Activated naive CD8-positive, alpha-beta T cell (primary cell): ENCODE results near the gene PPP1R3D.

Experiments used
- H3K27ac Mint-ChIP-seq: one replicate; pipeline ENCODE4 v1.8.0; 2021; ENCODE audit warnings: mixed read lengths
- H3K27me3 Mint-ChIP-seq: one replicate; pipeline ENCODE4 v1.8.0; 2021; ENCODE audit warnings: mixed read lengths
- H3K36me3 Mint-ChIP-seq: one replicate; pipeline ENCODE4 v1.8.0; 2021; ENCODE audit warnings: mixed read lengths
- H3K4me1 Mint-ChIP-seq: one replicate; pipeline ENCODE4 v1.8.0; 2021; ENCODE audit warnings: low read depth, mixed read lengths
- H3K4me3 Mint-ChIP-seq: one replicate; pipeline ENCODE4 v1.8.0; 2021; ENCODE audit warnings: mild to moderate bottlenecking, mixed read lengths
- H3K9me3 Mint-ChIP-seq: one replicate; pipeline ENCODE4 v1.8.0; 2021; ENCODE audit warnings: low read depth, mixed read lengths

PPP1R3D gene

DNA sequence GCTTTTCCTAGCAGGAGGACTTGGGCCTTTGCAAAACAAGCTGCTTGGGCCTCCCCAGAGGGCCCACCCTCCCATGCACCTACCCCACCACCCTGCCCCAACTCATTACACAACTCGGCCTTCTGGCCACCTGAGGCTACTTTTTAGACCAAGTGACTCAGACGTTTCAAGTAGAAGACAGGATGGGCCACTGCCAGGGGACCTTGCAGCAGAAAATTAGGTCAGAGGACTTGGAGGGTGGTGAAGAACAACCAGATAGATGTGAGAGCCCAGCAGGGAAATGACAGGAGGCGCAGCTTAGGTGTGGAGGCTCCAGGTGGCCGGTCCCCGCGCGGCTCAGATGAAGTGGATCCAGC, 1.4 kb downstream of the PPP1R3D start:
- no peaks in the 10 kb centered on the region for H3K27me3 Mint-ChIP-seq
- H3K4me1 Mint-ChIP-seq, result peaks cover 47% of the 10 kb centered on the region
- H3K27ac Mint-ChIP-seq, result peak overlapping the region; percentile 59
- no peaks in the 10 kb centered on the region for H3K9me3 Mint-ChIP-seq
- H3K36me3 Mint-ChIP-seq, result no peaks in the 10 kb centered on the region
- H3K4me3 Mint-ChIP-seq, result peak overlapping the region; percentile 84

DNA sequence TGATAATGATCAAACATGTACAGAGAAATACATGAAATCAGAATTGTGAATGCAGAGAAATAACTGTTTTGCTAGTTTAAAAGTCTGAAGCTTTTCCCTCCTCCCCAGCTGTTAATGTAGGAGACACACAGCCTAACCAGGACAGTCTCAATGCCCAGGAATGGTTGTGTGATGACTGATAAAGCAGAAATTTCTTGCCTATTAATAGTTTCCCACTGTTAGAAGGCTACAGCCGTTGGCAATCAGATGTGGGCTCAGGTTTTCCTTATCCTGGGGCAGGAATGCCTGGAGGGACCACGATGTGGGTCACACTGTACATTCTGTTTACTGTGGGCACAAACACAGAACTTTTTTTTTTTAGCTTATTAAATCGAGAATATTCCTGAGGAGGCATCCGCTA, 1.9 kb downstream of the PPP1R3D start:
- no peaks in the 10 kb centered on the region for H3K36me3 Mint-ChIP-seq
- H3K4me1 Mint-ChIP-seq, result peaks cover 47% of the 10 kb centered on the region
- H3K27me3 Mint-ChIP-seq, result no peaks in the 10 kb centered on the region
- peak overlapping the region; percentile 59 for H3K27ac Mint-ChIP-seq
- H3K9me3 Mint-ChIP-seq, result no peaks in the 10 kb centered on the region
- H3K4me3 Mint-ChIP-seq, result peak overlapping the region; percentile 84

DNA sequence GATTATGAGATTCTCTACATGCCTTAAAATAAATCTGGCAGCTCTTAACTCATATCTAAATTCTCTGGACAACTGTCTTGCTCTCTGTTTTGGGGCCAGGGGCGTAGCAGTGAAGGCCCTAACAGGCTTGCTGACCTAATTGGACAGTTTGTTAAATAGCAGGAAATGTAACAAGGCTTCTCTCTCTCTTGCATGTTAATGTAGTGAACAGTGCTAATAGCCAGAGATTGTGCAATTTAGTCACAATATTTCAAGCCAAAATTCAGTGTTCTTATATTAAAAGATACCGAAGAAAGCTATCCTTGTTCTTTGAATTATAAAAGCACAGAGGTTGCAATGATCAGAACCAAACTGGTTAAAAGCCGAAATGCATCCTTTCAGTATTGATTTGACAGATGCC, 3.0 kb downstream of the PPP1R3D start:
- no peaks in the 10 kb centered on the region for H3K27me3 Mint-ChIP-seq
- H3K36me3 Mint-ChIP-seq, result no peaks in the 10 kb centered on the region
- H3K4me3 Mint-ChIP-seq, result no peak overlapping the region
- peaks cover 45% of the 10 kb centered on the region for H3K4me1 Mint-ChIP-seq
- H3K27ac Mint-ChIP-seq, result no peak overlapping the region
- H3K9me3 Mint-ChIP-seq, result no peaks in the 10 kb centered on the region

DNA sequence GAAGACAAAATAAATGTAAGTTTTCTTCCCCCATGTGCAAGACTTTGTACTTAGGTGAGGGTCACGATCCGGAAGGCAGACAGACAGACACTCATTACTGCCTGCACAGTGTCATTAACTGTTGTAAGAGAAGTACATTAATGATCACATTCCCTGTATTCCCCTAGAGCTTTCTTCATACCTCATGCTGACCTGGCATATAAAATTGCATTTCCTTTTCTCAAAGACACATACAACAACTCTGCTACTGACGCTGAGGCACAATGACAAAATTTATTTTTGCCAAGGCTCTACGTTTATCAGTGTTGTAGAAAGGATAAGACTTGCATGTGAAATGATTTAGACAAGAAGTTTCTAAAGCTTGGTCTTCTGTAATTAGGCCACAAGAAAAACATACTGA, 3.7 kb downstream of the PPP1R3D start:
- Mint-ChIP-seq H3K27ac (no peak overlapping the region), H3K4me3 (no peak overlapping the region), H3K36me3 (peaks cover 2% of the 10 kb centered on the region), H3K4me1 (peaks cover 44% of the 10 kb centered on the region), H3K27me3 (no peaks in the 10 kb centered on the region), H3K9me3 (no peaks in the 10 kb centered on the region)

DNA sequence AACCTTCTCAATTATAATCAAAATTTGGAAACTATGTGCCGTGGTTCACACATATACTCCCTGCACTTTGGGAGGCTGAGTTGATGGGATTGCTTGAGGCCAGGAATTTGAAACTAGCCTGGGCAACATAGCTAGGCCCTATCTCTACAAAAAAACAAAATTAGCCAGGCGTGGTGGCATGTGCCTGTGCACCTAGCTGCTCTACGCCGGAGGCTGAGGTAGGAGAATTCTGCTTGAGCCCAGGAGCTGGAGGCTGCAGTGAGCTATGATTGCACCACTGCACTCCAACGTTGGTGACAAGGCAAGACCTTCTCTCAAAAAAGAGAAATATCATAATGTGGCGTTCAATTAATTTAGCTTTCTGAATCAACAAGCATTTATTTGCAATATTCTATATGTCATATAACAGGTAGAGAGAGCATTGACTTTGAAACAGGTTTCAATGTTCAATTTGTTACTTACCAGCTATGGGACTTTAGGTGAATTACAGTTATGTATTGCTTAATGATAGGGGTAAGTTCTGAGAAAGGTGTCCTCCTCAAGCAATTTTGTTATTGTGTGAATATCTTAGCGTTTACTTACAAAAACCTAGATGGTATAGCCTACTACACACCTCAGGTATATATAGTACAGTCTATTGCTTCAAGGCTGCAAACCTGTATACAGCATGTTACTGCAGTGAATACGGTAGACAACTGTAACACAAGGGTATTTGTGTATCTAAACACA, 4.5 kb downstream of the PPP1R3D start:
- Mint-ChIP-seq H3K4me1 (peaks cover 37% of the 10 kb centered on the region), H3K9me3 (no peaks in the 10 kb centered on the region), H3K4me3 (no peak overlapping the region), H3K36me3 (peaks cover 2% of the 10 kb centered on the region), H3K27ac (no peak overlapping the region), H3K27me3 (no peaks in the 10 kb centered on the region)

DNA sequence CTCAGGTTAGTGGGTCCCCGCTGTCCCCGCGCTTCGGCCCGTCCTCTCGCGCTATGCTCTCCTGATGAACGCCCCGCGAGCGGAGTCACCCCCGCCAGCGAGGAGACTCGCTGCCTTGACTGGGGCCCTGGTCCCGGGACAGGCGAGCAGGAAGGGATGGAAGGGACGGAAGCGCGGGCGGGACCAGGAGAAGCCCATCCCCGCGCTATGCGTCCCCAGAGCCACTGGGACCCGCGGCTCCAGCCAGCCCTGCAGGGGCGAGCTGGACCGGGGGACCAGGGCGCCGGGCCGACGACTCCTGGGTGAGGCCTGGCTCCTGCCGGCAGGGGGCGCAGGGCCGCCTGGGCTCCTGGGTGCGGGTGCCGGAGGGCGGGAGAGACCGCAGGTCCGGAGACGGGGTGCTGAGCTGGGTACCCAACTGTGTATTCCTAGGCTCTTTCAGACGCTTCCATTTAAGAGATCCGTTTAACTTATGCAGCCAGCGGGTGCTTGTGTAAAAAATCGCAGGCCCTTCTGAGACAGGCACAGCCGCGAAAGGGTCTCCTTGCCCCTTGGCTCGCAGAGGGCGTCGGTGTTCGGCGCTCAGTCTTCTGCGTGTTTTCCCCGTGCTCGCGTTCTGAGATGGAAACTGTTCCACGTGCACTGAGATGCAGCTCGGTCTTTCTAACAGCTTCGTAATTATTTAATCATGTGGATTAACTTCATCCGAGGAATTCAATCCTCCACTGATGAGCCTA, 6.1 kb downstream of the PPP1R3D start:
- Mint-ChIP-seq H3K36me3 (peaks cover 2% of the 10 kb centered on the region), H3K27ac (no peak overlapping the region)

DNA sequence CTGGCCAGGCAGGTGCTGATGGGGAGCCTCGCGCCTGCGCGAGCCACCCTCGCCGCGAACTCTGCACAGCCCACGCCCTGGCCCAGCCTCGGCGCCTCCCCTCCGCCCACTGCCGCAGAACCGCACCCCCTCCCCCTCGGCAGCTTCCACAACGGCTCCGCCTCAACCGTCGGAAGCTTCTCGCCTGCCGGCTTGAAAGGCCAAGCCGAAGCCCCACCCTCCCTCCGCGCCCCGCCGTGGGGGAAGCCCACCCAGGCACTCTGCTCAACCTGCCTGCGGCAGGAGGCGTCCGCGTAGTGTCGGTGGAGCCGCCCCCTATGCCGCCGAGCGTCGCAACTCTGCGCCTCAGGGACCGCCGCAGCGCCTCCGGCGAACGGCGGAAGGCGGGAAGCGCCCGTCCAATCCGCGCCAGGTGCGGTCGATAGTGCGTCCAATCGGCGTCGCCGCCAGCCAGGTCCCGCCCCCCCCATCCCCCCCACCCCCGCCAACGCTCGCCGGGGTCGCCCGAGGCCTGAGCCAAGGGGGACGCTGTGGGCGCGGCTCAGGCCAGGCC, 6.7 kb downstream of the PPP1R3D start, which contains the start of gene SYCP2:
TSS of gene SYCP2 (minus strand) at position 342 of the 553 bp plus-strand sequence. CDS start 11,224 bp downstream, outside the sequence.
- Mint-ChIP-seq H3K4me3 (peak within 1 kb of the TSS; percentile 80), H3K27ac (no peak within 1 kb of the TSS), H3K36me3 (peaks cover 2% of the 10 kb centered on the region), H3K9me3 (no peaks in the 10 kb centered on the region), H3K4me1 (peaks cover 28% of the 10 kb centered on the region), H3K27me3 (no peaks in the 10 kb centered on the region)

More for the DNA sequence above, 6.1 kb downstream of the PPP1R3D start:
- no peaks in the 10 kb centered on the region for H3K9me3 Mint-ChIP-seq
- H3K4me1 Mint-ChIP-seq, result peaks cover 34% of the 10 kb centered on the region
- H3K27me3 Mint-ChIP-seq, result no peaks in the 10 kb centered on the region
- H3K4me3 Mint-ChIP-seq, result peak overlapping the region; percentile 80

DNA sequence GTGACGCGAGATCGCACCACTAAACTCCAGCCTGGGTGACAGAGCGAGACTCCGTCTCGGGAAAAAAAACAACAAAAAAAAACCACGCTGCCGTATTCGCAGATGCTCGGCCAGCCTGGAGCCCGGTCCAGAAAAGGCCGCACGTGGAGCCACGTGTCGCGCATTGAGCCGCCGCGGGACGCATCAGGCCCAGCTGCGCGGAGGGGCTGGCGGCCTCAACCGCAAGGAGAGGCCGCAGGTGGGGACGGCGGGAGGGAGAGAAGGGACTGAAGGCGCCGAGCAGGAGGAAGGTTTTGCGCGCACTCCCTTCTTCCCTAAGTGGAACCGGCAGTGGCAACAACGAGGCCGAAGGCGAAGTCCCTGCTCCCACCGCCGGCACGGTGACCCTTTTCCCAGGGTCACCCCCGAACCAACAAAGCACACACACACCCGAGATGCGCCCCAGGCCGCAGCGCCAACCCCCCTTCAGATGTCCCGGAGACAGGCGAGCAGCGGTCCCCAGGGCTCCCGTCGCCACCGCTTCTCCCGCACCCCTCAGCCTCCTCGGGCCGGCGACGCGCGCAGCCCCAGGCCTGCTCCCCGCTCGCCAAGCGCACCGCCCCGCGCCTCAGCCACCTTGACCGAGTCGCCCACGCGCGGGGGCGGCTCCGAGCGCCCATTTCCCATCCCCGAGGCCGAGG, 7.3 kb downstream of the PPP1R3D start:
- H3K9me3 Mint-ChIP-seq, result no peaks in the 10 kb centered on the region
- peak overlapping the region; percentile 68 for H3K4me3 Mint-ChIP-seq

DNA sequence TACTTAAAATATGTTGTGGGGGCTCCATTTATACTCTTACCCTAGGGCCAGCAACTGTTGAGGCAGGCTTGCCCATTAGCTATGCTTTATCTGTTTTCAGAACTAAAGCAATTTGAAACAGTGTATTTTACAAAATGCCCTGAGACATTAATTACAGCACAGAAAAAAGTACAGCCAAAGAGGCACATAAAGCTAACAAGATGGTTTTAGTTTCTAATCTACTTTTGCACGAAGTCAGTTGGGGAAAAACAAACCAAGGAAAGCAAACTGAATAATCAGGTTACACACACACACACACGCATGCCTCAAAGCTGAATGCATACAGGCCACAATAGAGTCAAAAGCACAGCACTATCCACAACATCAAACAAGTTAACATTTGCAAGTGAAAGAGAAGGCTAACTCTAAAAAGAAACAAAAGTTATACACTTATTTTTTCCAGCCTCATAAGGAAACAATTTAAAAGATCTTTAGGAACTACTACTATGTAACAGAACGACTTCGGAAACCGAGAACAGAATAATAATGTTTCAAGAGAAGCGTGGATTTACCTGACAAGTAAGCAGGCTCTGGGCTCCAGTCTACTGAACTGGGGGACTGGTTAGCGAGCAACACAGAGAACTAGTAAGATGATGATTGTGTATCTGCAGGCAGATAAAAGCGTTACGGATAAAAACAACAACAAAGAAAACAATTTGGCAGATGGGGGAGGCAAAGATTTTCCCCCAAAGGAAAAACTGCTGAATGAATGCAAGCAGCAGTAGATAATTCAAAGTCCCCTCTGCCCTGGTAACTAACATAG, 8.4 kb downstream of the PPP1R3D start:
- Mint-ChIP-seq H3K9me3 (no peaks in the 10 kb centered on the region), H3K4me1 (peaks cover 14% of the 10 kb centered on the region), H3K36me3 (peaks cover 2% of the 10 kb centered on the region), H3K27me3 (no peaks in the 10 kb centered on the region), H3K4me3 (peak overlapping the region; percentile 80), H3K27ac (peak overlapping the region; percentile 90)

More for the DNA sequence above, 7.3 kb downstream of the PPP1R3D start:
- Mint-ChIP-seq H3K27ac (no peak overlapping the region), H3K27me3 (no peaks in the 10 kb centered on the region), H3K4me1 (peaks cover 22% of the 10 kb centered on the region), H3K36me3 (peaks cover 2% of the 10 kb centered on the region)

DNA sequence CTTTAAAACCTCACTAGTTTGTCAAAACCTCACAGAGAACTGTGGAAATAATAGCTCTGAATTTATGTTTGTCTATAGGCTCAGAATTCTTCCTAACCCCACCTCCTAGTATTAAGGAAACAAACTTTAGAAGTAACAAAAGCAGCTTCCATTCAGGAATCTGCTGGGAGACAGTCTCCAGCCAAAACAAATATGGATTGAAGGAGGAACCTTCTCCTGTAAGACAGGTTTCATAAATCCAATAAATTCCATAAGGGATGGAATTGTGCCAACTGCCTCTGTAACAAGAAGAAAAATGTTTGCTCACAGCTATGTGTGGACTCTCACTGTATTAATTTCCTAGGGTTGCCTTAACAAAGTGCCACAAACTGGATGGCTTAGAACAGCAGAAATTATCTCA, 14.2 kb downstream of the PPP1R3D start:
- H3K9me3 Mint-ChIP-seq, result no peaks in the 10 kb centered on the region
- no peaks in the 10 kb centered on the region for H3K4me1 Mint-ChIP-seq
- no peak overlapping the region for H3K4me3 Mint-ChIP-seq
- no peaks in the 10 kb centered on the region for H3K36me3 Mint-ChIP-seq
- H3K27ac Mint-ChIP-seq, result no peak overlapping the region
- H3K27me3 Mint-ChIP-seq, result peaks cover 2% of the 10 kb centered on the region

DNA sequence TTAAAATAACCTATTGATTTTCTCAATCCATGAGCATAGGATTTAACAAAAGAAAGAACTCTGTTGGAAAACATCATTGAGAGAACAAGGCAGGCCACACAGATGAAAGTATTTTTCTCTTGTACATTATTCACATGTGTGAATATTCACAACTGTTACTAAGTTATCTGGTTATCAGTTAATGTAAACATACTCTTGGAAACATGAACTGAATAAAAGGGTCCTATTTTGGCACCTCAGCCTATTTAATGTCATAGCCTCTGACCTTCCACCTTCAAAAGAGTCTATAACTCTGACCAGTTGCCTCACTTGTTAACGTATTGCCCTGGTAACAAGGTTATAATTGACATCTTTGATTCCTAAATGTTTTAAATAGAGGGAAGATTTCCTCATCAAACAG, 14.7 kb downstream of the PPP1R3D start:
- H3K27ac Mint-ChIP-seq, result no peak overlapping the region
- H3K27me3 Mint-ChIP-seq, result peaks cover 2% of the 10 kb centered on the region
- no peaks in the 10 kb centered on the region for H3K4me1 Mint-ChIP-seq
- H3K9me3 Mint-ChIP-seq, result no peaks in the 10 kb centered on the region
- H3K36me3 Mint-ChIP-seq, result peaks cover under 1% of the 10 kb centered on the region
- H3K4me3 Mint-ChIP-seq, result no peak overlapping the region

DNA sequence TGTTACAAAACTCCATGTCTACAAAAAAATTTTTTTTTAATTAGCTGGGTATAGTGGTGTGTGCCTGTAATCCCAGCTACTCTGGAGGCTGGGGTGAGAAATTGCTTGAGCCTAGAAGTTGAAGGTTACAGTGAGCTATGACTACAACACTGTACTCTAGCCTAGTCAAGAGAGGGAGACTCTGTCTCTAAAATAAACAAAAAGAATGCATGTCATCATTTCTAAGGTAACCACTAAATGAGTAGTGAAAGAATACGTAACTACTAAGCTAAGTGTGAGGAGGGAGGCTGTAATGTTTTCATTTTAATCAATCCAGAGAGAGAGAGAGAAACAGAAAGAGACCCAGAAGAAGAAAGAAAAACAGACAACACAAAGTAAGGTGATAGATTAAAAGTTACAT, 16.6 kb downstream of the PPP1R3D start:
- H3K27ac Mint-ChIP-seq, result no peak overlapping the region
- H3K4me3 Mint-ChIP-seq, result no peak overlapping the region
- H3K27me3 Mint-ChIP-seq, result peaks cover 2% of the 10 kb centered on the region
- peaks cover 2% of the 10 kb centered on the region for H3K36me3 Mint-ChIP-seq
- no peaks in the 10 kb centered on the region for H3K4me1 Mint-ChIP-seq
- no peaks in the 10 kb centered on the region for H3K9me3 Mint-ChIP-seq

DNA sequence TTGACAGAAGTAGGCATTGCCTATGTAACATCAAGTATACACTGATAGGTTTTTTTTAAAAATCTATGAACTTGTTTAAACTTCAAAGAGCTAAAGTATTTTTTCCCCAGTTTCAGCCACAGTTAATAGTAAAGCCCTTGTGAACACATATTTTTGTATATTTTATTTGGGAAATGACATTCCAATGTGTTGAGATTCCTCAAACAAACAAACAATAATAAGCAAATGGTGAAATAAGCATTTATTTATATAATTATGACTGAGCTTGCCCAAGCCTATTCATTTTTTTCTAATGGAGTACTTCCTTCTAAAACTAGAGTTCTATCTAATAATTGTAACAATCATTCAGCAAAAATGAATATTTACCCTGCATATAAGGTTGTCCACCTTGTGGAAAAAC, 19.2 kb downstream of the PPP1R3D start:
- Mint-ChIP-seq H3K4me1 (no peaks in the 10 kb centered on the region), H3K27me3 (peaks cover 2% of the 10 kb centered on the region), H3K27ac (no peak overlapping the region), H3K4me3 (no peak overlapping the region), H3K9me3 (no peaks in the 10 kb centered on the region), H3K36me3 (peaks cover 2% of the 10 kb centered on the region)

DNA sequence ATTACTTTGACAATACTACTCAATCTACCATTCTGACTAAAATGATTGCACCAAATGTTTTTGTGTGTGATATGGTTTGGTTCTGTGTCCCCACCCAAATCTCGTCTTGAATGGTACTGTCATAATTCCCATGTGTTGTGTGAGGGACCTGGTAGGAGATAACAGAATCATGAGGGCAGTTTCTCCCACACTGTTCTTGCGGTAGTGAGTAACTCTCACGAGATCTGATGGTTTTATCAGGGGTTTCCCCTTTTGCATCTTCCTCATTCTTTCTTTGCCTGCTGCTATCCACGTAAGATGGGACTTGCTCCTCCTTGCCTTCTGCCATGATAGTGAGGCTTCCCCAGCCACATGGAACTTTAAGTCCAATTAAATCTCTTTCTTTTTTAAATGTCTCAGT, 27.5 kb downstream of the PPP1R3D start:
- no peaks in the 10 kb centered on the region for H3K4me1 Mint-ChIP-seq
- no peaks in the 10 kb centered on the region for H3K9me3 Mint-ChIP-seq
- H3K36me3 Mint-ChIP-seq, result peaks cover 1% of the 10 kb centered on the region
- H3K4me3 Mint-ChIP-seq, result no peak overlapping the region
- no peak overlapping the region for H3K27ac Mint-ChIP-seq
- peaks cover under 1% of the 10 kb centered on the region for H3K27me3 Mint-ChIP-seq
